ENCODE data around the gene MLEC. TPM values are rescaled to one million over a fixed set of nuclear protein-coding genes. Genes with fewer than 3 reads are reported as not detected.

Gene MLEC
- total RNA-seq, 1 experiment from 2014 or later = 107 TPM

DNA sequence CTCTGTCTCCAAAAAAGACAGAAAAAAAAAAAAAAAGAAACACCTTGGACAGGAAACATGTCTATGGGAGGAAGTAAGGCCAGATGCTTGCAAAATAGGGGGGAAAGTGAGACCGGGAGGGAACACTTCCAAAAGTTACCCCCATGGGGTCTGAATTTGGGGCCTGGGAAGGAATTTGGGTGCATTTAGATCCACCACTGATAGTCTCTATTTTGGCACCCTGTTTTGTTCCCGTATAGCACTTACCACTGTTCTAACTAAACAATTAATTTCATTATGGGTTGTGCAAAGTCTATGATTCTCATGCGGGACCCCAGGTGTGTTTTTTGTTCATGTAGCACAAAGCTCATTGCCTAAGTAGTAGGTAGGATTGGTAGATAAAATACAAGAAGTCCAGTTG lies 1.4 kb upstream of the MLEC start:
- no peak for DNase-seq (ENCODE audit: unreplicated experiment)
- TF ChIP-seq, protein P1, sequence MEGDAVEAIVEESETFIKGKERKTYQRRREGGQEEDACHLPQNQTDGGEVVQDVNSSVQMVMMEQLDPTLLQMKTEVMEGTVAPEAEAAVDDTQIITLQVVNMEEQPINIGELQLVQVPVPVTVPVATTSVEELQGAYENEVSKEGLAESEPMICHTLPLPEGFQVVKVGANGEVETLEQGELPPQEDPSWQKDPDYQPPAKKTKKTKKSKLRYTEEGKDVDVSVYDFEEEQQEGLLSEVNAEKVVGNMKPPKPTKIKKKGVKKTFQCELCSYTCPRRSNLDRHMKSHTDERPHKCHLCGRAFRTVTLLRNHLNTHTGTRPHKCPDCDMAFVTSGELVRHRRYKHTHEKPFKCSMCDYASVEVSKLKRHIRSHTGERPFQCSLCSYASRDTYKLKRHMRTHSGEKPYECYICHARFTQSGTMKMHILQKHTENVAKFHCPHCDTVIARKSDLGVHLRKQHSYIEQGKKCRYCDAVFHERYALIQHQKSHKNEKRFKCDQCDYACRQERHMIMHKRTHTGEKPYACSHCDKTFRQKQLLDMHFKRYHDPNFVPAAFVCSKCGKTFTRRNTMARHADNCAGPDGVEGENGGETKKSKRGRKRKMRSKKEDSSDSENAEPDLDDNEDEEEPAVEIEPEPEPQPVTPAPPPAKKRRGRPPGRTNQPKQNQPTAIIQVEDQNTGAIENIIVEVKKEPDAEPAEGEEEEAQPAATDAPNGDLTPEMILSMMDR (IDR thresholded peaks at IDR 0.05; ENCODE audit: unreplicated experiment) = no peak
- Mint-ChIP-seq H3K4me3 (ENCODE audit: unreplicated experiment) (no peak overlapping the region), H3K4me1 (ENCODE audit: insufficient read depth, unreplicated experiment) (peaks cover 27% of the 10 kb centered on the region), H3K9me3 (ENCODE audit: unreplicated experiment) (no peaks in the 10 kb centered on the region), H3K27me3 (ENCODE audit: insufficient read depth, unreplicated experiment) (no peaks in the 10 kb centered on the region), H3K27ac (ENCODE audit: low read depth, unreplicated experiment) (no peak overlapping the region), H3K36me3 (ENCODE audit: insufficient read depth, unreplicated experiment) (no peaks in the 10 kb centered on the region)
- ChIA-PET CTCF (interaction anchor here (1.3 to 1.7 kb wide), 2 partner anchors 9 to 36 kb away, joined by 3 to 6 read pairs; no protein-coding TSS in a partner anchor), POLR2A (interaction anchor here (0.6 to 5.8 kb wide), 5 partner anchors 12 to 698 kb away, joined by 3 to 46 read pairs (median 5); partner anchors contain the start of genes COQ5, RNU4-2 and UNC119B)
- BruUV-seq (replicated peaks) = no TSS peak
- intact Hi-C loops (cut with micrococcal nuclease) = no loop called here

DNA sequence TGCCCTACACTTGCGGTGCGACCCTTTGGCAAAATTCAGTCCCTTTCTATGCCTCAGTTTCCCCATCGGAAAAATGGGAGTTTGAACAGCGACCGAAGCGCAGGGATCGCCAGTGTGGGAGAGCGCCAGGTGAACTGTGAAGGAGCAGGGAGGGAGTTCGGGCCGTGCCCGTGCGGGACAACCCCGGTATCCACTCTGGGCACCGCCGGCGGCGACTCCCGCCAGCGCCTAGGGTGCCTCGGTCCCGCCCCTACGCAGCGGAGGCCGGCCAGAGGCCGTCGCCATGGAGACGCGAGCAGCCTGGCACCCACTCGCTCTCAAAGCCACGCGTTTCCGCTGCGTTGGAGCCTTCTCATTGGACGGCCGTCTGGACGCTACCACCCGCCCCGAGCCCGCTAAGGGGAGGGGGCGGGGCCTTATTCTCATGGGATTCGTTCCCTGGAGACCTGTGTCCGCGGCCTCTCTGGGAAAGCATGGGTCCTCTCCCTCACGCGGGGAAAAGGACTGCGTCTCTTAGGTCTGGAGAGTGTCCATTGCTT lies 729 bp upstream of the MLEC start:
- ChIA-PET POLR2A (interaction anchor here (0.6 to 5.8 kb wide), 13 partner anchors 11 to 697 kb away, joined by 3 to 46 read pairs (median 3); partner anchors contain the start of genes COQ5, POP5, RNU4-2 and UNC119B), CTCF (interaction anchor here (1.7 kb wide), 1 partner anchor 8 kb away, joined by 6 read pairs; no protein-coding TSS in a partner anchor)
- intact Hi-C loops (cut with micrococcal nuclease) = loop anchor here (2.0 kb wide), 1 partner anchor 39 kb away; no protein-coding TSS in a partner anchor
- peak; percentile 98 for DNase-seq (ENCODE audit: unreplicated experiment)
- H3K4me1 Mint-ChIP-seq (ENCODE audit: insufficient read depth, unreplicated experiment) = peaks cover 27% of the 10 kb centered on the region
- peak overlapping the region; percentile 86 for H3K27ac Mint-ChIP-seq (ENCODE audit: low read depth, unreplicated experiment)
- H3K4me3 Mint-ChIP-seq (ENCODE audit: unreplicated experiment) = peak overlapping the region; percentile 87
- no peaks in the 10 kb centered on the region for H3K9me3 Mint-ChIP-seq (ENCODE audit: unreplicated experiment)
- BruUV-seq (replicated peaks) = no TSS peak
- H3K27me3 Mint-ChIP-seq (ENCODE audit: insufficient read depth, unreplicated experiment) = no peaks in the 10 kb centered on the region
- TF ChIP-seq, protein P1 (IDR thresholded peaks at IDR 0.05; ENCODE audit: unreplicated experiment) = no peak
- H3K36me3 Mint-ChIP-seq (ENCODE audit: insufficient read depth, unreplicated experiment) = no peaks in the 10 kb centered on the region

DNA sequence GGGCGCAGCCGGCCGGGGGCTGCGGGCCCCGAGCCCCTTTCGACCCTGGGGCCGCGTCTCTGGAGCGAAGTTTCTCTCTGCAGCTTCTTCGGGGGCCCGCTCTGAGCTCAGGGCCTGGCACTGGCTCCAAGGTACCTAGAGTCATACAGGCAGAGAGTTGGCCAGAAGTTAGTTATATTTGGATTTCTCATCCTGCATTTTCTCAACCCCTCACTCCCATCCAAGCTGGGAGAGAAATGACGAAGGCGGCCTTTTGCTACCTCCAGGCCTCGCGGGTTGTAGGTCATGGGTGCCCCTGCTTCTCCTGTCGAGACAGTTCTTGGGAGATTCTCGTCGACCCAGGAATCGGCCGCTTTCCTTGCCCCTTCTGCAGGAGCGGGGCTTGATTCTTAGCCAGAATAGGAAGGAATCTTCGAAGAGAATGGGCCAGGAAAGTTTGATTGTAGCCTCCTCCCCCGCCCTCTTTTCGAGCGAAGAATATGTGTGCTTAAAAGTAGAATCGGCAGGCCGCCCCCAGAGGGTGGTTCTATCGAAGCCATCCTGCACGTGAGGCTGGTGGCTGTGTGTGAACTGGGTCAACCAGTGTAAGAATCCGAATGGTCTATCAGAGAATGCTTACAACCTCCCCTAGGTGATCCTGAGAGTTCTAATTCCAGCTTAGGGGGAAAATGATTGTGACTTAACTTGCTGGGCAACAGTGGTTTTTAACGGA lies 785 bp downstream of the MLEC start:
- Mint-ChIP-seq H3K4me3 (ENCODE audit: unreplicated experiment) (peak overlapping the region; percentile 87), H3K9me3 (ENCODE audit: unreplicated experiment) (no peaks in the 10 kb centered on the region), H3K36me3 (ENCODE audit: insufficient read depth, unreplicated experiment) (peaks cover 10% of the 10 kb centered on the region), H3K27ac (ENCODE audit: low read depth, unreplicated experiment) (peak overlapping the region; percentile 84), H3K4me1 (ENCODE audit: insufficient read depth, unreplicated experiment) (peaks cover 35% of the 10 kb centered on the region), H3K27me3 (ENCODE audit: insufficient read depth, unreplicated experiment) (no peaks in the 10 kb centered on the region)
- ChIA-PET CTCF (interaction anchor here (0.5 to 2.6 kb wide), 12 partner anchors 14 to 568 kb away, joined by 3 to 14 read pairs (median 3); partner anchors contain the start of gene POP5), POLR2A (interaction anchor here (0.6 to 5.8 kb wide), 13 partner anchors 10 to 1304 kb away, joined by 3 to 46 read pairs (median 4); partner anchors contain the start of genes POP5 and UNC119B)
- no TSS peak for BruUV-seq (replicated peaks)
- intact Hi-C loops (cut with micrococcal nuclease) = loop anchor here (1.0 to 2.0 kb wide), 3 partner anchors 41 to 284 kb away; partner anchors contain the start of gene POP5
- no peak for DNase-seq (ENCODE audit: unreplicated experiment)
- TF ChIP-seq, protein P1 (IDR thresholded peaks at IDR 0.05; ENCODE audit: unreplicated experiment) = no peak
